GM12874 (cell line): ENCODE measurements around the gene KCTD8.

Source experiments
- CTCF ChIP-seq: IDR thresholded peaks from 2 replicates; pipeline ENCODE4 v1.5.1; 2011; ENCODE audit warnings: low read depth, mild to moderate bottlenecking, control low read depth, low read length, moderate library complexity; ENCODE audit not compliant: insufficient read depth

KCTD8 gene

GRCh38 chr4:44159991-44160390 lies 288.6 kb downstream of the KCTD8 start:
- TF ChIP-seq CTCF: no peak

- no peak for TF ChIP-seq CTCF
Measured at GRCh38 chr4:44157611-44158277, 290.9 kb downstream of the KCTD8 start.

- TF ChIP-seq CTCF: no peak
Measured at GRCh38 chr4:44150091-44150576, 298.5 kb downstream of the KCTD8 start.

- TF ChIP-seq CTCF: no peak
Measured at GRCh38 chr4:44149282-44149681, 299.3 kb downstream of the KCTD8 start.

- TF ChIP-seq CTCF: no peak
Measured at GRCh38 chr4:44147571-44148075, 301.0 kb downstream of the KCTD8 start.

- TF ChIP-seq CTCF: no peak
Measured at GRCh38 chr4:44146516-44146915, 302.1 kb downstream of the KCTD8 start.

GRCh38 chr4:44145868-44146267 lies 302.7 kb downstream of the KCTD8 start:
- no peak for TF ChIP-seq CTCF
